Glomerular visceral epithelial cell (primary cell): ENCODE measurements around the gene PAGE2B.
"Not testable (repeated sequence)": the region's sequence is repeated elsewhere in the genome, so short reads cannot be mapped to it uniquely, and the experiment has no call there.

Experiments used
- DNase-seq: peaks from one replicate; pipeline ENCODE4 v3.0.0-alpha.2; 2016; ENCODE audit errors: extremely low spot score

PAGE2B gene

DNA sequence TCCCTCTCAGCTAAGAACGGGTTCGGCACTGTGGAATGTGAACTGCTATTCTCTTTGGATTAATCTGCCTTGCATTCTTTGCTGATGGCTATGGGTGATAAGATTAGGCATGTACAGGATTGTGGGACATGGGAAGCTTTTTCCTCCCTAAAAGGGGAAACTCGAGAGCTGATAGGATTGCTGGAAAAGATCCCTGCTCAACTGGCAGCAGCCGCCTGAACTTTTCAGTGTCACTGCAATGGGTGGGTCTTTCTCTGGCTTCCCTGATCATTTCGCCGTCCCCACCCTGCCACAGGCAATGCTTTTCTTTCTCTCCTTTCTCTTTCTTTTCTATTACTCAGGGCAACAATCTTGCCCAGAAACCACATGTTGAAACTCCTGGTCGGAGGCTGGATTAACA is 34.5 kb downstream of the PAGE2B start:
- no peak for DNase-seq

DNA sequence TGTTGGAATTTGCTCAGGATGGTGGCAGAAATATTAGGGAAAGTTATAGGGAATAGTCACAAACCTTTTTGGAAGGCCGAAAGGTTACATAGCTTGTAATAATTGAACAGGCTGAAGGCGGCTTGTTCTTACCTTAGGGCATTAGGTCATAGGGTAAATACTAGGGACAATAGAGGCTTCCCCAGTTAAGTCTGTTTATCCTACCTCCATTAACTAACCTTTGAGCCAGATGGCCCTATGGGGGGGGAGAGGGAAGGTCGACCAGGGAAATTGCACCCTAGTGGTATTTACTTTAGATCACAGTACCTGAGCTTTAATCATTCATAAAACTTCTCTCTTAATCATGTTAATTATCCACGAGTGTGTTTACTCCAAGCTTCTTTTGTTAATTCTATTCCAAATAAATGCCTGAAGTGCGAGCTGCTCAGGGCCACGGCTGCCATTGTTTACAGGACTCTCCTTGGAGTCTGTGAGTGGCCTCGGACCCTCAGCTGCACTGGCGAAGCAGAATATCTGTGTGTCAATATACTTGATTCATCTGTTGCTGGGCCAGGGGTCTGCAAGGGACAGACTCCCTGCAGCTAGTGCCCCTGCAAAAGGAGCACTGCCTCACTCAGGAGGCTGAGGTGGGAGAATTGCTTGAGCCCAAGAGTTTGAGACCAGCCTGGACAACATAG is 36.9 kb downstream of the PAGE2B start:
- no peak for DNase-seq

DNA sequence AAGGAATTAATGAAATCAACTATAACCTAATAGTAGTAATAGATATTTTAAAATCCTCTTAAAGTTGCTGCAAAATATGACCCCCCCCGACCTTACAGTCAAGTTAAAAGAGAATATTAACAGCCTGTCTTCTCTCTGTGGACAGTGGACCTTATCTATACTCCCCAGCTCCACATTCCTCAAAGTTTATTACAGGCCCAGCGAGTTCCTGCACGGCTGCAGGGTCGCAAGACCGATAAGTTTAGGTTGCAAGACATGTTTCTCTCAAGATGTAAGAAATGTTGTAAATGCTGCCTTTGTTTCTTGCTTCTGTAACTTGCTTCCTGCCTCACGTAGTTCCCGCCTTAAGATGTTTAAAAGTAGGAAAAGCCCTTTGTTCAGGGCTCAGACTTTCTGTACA is 41.8 kb downstream of the PAGE2B start:
- DNase-seq = not testable (repeated sequence)

DNA sequence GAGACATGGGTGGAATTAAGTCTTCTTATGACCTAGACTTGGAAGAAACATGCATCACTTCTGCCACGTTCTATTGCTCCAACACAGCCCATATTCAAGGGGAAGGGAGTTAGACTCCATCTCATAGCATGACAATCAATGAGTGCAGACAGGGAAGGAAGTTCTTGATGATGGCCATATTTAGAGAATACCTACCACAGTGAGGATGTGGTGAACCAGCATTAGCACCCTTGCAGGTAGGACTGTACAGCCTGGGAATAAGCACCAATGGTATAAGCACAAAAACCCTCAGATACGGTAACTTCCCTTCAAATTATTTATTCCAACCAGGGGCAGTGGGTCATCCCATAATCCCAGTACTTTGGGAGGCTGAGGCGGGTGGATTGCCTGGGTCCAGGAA is 43.7 kb downstream of the PAGE2B start:
- no peak for DNase-seq

DNA sequence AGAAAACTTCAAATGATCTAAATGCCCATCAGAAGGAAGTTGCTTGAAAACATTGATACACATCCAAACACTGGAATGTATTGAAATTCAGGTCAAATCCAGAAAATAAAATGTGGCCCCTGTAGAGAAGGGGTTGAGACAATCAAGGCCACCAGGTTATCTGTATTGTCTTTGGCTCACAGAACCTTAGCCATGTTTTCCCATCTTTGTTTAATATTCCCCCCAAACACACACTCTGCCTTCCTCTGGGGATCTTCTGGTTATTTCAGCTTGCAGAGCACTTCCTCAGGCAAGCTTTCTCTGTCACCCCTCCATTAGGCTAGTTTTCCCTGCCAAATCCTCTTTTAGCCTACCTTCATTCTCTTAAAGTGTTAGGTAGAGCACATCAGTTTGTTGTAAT is 44.4 kb downstream of the PAGE2B start:
- no peak for DNase-seq

DNA sequence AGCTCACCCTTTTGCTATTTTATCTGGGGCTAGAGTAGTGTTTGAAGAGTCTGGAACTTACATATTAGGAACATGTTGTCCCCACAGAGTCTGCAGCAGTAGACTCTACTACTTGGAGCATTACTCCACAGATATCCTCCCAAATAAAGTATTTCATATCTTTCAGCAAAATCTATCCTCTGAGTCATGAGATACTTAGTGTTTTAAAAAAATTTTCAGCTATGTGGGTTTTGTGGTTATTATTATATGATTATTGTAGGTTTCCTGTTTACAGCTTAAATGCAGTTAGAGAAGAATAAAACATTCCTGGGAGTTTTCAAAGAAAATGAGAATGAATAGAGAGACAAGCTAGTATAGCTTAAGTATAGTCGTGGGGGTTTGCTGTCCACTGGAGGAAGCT is 44.9 kb downstream of the PAGE2B start:
- DNase-seq = no peak

- DNase-seq = no peak
Measured at GRCh38 chrX:55120761-55121358, 46.0 kb downstream of the PAGE2B start.

GRCh38 chrX:55123900-55124299 is 49.1 kb downstream of the PAGE2B start:
- DNase-seq = no peak

DNA sequence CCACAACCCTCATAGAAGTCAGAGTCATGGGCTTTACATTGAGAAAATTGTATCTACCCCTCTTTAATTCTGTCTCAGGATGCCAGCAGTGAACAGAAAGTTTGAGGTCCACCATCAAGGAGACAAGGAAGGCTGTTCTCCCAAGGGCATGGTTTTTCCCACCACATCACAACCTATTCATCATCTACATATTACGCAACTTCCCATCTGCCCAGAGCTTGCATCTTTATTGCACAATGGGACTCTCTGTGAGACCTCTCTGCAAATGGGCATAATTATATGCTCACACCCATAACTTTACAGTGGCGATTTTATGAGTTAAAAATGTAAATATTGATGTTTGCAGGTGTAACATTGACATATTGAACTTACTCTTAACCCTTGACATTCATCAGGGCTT is 52.9 kb downstream of the PAGE2B start:
- DNase-seq = no peak
